Body of pancreas (tissue), 4 donors: ENCODE data around the gene SPDYE17.
"Not testable (repeated sequence)": the region's sequence is repeated elsewhere in the genome, so short reads cannot be mapped to it uniquely, and the experiment has no call there.

Experiments used
- CTCF ChIP-seq, 7 experiments: fragments of 450-650 bp in 4 of 7; fragments of 200-600 bp in 3 of 7; sonication (generic) in 3 of 7; IDR thresholded peaks; one replicate each; pipeline ENCODE4 v1.5.1; 2016 to 2019; ENCODE audit warnings: antibody characterized with exemption in 7 of 7
- POLR2A ChIP-seq, 3 donors: fragments of 450-650 bp; IDR thresholded peaks; one replicate each; pipeline ENCODE4 v1.6.1; 2016; ENCODE audit warnings: antibody characterized with exemption in 3 of 3, mild to moderate bottlenecking in 2 of 3

GRCh38 chr7:77063732-77064131 is 31.6 kb upstream of the SPDYE17 start:
- not testable (repeated sequence) for TF ChIP-seq CTCF, POLR2A (IDR thresholded peaks at IDR 0.05)
